D721Med (cell line): ENCODE measurements around the gene OR8H1.

ENCODE experiments used
- DNase-seq: peaks from one replicate; pipeline ENCODE4 v3.0.0; 2011; ENCODE audit warnings: low spot score; ENCODE audit not compliant: insufficient read length
- FAIRE-seq: peaks from 2 replicates; lab custom pipeline; 2011; peaks lifted over from hg19 to GRCh38; lab: Jason Lieb, UNC
- TF ChIP-seq, protein P1 (sequence below): IDR thresholded peaks from 2 replicates; pipeline ENCODE4 v1.5.1; 2012; ENCODE audit warnings: mild to moderate bottlenecking, control low read depth; ENCODE audit not compliant: insufficient read depth; ENCODE audit errors: missing control alignments

Gene OR8H1

DNA sequence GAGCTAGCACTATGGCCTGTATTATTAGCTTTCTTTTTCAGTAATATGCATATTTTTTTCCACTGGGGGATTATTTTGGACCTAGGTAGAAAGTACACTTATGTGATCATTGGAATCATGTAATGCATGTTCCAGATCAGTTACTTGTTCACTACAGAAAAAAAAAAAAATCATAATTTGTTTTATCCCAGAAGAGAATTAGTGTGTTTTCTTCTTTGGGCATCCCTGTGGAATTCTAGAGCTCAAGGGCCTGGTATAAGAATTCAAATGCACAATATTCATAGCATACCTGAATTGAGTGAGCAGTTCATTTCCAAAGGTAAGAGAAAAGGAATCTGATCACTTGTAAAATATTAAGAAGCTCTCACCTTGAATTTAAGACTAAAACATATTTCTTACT lies 18.2 kb downstream of the OR8H1 start, which contains the start of gene OR5T1:
OR5T1 (plus strand) TSS at position 301 of the 400 bp plus-strand sequence. CDS start 1,485 bp downstream, outside the sequence.
- DNase-seq (no peak), FAIRE-seq (no peak)
- TF ChIP-seq, protein P1, sequence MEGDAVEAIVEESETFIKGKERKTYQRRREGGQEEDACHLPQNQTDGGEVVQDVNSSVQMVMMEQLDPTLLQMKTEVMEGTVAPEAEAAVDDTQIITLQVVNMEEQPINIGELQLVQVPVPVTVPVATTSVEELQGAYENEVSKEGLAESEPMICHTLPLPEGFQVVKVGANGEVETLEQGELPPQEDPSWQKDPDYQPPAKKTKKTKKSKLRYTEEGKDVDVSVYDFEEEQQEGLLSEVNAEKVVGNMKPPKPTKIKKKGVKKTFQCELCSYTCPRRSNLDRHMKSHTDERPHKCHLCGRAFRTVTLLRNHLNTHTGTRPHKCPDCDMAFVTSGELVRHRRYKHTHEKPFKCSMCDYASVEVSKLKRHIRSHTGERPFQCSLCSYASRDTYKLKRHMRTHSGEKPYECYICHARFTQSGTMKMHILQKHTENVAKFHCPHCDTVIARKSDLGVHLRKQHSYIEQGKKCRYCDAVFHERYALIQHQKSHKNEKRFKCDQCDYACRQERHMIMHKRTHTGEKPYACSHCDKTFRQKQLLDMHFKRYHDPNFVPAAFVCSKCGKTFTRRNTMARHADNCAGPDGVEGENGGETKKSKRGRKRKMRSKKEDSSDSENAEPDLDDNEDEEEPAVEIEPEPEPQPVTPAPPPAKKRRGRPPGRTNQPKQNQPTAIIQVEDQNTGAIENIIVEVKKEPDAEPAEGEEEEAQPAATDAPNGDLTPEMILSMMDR = no peak

DNA sequence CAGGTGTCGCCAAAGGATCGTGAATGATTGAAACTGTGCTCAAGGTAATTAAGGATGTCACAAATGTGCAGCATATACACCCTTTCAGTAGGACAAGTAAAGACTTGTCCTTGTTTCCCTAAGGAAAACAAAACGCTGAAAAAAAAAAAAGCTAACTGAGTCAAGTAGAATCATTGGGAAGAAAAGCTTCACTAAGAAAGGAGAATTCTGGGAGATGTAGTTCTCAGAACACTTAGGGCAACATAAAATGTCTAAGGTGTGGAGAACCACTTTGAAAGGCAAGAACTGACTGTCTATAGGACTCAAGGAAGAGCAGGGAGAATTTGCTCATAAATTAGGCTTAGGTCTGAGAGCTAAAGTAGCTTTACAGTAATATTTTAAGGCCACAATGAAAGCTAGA lies 21.0 kb downstream of the OR8H1 start:
- FAIRE-seq (no peak), DNase-seq (no peak)
- TF ChIP-seq, protein P1 = no peak

DNA sequence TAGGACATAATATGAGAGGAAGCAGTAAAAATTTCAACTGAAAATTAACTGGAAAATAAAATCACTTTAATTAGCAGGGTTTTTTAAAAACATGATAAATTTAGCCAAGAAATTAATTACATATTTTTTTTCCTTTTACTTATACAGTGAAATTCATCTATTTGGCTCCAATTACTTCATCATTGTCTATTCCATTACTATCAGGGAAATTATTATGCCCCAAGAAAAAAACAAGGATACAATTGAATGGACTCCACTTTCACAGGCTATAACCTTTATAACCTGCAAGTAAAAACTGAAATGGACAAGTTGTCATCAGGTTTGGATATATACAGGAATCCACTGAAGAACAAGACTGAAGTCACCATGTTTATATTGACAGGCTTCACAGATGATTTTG lies 40.1 kb downstream of the OR8H1 start, which contains the start of gene OR5T3:
OR5T3 (plus strand) TSS at position 301 of the 400 bp plus-strand sequence; CDS start at position 301, 0 bp downstream.
- TF ChIP-seq, protein P1 = no peak
- DNase-seq (no peak), FAIRE-seq (no peak)
